GM18868 (cell line): Measurements from ENCODE around the gene ZNF20.

ENCODE experiments used
- ATAC-seq: cut with Tn5 transposase; IDR thresholded peaks from one replicate; pipeline ENCODE4 v1.9.1; 2021; ENCODE audit warnings: mild to moderate bottlenecking, moderate library complexity; ENCODE audit not compliant: unreplicated experiment

Gene ZNF20

DNA sequence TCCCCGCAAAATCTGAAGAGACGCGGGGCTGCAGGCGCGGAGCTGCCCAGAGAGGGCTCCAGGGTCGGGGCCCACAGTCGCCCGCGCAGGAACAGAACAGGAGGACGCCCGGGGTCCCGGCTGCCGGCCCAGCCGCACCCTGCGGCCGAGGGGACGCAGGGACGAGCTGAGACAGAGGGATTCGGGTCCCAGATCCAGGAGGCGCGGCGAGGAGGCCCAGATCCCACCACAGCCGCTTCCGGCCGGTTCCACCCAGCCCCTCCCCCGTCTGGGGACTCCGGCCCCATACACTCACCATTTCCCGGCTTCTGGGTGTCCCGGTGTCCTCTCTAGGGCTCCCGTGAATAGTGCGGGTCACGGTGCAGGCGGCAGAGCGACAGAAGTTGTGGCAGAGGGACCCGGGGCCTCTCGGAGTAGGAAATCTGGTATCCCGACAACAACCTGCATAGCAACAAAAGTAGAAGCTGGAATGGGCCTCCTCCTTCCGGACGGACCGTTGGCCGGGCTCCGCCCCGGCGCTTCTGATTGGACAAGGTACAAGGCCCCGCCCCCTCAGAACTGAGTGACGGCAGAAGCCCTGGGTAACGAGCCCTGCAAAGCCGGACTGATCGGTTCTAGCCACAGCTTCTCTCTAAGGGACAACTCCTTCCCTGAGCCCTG lies at the start of gene ZNF20:
ZNF20 (minus strand) TSS at position 466 of the 660 bp plus-strand sequence; CDS start at position 298, 168 bp downstream.
- peak; percentile 87 for ATAC-seq

DNA sequence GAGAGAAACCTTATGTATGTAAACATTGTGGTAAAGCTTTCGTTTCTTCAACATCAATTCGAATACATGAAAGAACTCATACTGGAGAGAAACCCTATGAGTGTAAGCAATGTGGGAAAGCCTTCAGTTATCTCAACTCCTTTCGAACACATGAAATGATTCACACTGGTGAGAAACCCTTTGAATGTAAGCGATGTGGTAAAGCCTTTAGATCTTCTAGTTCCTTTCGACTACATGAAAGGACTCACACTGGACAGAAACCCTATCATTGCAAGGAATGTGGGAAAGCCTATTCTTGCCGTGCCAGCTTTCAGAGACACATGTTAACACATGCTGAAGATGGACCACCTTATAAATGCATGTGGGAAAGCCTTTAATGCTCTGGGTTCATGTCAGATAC lies 47.5 kb upstream of the ZNF20 start:
- ATAC-seq = no peak

DNA sequence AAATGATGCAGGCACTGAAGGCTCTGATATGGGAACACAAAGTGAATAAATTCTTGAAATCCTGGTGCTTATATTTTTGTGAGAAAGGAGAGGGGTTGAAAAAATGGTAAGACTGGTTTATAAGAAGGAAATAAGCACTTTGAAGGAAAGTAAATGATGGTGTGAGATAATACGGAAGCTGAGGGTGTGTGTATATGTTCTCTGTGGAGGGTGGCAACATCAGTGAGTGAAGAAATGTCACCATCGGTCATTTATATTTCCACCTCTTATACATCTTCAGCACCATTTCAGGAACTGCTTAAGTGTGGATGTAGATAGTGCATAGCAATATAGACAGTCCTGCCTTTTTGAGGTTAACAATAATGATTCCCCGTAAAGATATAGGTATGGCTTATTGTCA lies 40.2 kb upstream of the ZNF20 start:
- no peak for ATAC-seq

DNA sequence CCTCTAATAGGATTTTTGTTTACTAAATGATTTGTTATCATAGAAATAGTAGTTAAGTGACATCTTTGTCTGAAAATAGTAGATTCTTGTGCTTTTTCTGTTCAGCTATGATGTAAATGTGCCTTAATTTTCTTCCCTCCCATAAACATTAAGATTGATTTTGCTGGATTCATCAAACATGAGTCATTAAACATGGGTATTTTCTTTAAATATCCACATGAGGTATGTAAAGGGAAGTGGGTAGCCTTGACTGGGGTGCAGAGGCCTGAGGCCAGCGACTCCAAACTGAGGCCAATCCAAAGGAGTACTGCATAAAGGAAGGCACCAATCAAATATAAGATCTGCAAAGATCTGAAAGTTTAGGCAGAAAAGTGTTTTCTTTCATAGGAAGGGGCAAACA lies 26.5 kb upstream of the ZNF20 start:
- no peak for ATAC-seq

DNA sequence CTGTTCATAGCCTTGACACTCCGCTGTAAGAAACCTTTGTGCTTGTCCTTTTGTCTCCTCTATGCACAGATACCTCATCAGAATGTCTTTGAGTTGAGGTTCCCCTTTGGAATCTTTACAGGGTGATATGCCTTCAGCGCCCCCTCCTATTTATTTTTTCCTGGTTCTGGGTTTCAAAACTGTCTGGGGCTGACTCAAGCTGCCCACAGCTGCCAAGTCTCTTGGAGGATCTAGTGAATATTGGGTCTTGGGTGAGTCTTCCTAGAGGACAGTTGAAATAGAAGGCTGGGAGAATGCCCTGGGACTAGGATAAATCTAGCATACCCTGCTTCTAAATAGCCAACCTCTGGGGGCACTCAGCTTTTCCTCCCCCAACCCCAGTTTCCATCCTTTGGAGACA lies 23.7 kb upstream of the ZNF20 start:
- ATAC-seq = no peak

DNA sequence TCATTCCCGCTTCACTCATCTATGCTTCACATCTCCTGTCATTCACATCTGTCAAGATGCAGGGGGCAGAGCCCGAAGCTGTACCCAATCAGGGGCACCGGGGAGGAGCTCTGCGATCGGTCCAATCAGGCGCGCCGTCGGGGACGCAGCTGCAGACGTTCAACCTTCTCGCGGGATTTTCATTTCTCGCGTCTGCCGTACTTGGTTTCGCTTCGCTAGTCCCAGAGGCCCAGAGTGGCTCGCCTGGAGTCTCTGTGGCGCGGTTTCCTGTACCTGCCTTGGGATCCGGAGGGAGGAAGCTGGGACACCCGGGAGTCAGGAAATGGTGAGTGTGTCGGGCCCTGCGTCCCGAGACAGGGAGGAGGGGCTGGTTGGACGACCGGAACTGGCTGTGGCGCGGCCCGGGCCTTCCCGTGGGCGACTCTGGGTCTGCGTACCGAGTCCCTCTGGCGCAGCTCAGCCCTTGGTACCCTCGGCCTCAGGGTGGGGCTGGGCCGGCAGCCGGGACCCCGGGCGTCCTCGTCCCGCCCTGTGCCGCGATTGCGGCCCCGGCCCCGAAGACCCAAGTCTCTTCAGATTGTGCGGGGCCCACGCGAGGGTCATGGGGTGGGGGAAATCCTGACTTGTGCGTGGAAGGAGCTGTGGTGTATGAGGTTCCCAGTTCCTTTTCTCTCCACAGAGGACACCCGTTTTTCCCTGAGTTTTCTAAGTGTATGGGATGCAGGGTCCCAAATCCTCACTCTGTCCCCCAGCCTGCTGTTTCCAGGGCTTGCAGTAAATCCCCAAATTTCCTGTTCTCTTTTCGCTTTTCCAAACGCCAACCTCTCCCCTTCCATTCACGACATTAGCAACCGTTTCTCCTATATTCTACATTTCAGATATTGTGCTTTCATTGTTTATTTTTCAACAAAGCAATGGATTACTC lies 23.0 kb upstream of the ZNF20 start, which contains the start of gene ZNF136:
ZNF136 (plus strand) TSS at position 215 of the 925 bp plus-strand sequence; CDS start at position 323, 108 bp downstream.
- ATAC-seq = peak; percentile 97

DNA sequence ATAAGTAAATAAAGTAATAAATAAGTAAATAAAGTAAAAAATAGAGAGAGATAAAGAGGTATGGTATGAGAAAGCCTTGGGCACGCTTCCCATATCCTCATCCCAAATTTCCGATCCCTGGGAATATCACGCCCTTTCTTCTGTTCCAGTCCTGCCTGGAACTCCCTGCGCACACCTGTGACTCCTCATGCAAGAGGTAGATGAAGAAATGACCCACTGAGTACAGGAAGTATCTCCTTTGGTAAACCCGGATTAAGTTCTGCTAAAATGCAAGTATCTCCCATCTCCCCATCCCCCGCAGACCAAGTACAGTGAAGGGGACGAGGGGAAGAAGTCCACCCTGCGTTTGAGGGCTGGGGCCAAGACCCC lies 22.3 kb upstream of the ZNF20 start:
- no peak for ATAC-seq

DNA sequence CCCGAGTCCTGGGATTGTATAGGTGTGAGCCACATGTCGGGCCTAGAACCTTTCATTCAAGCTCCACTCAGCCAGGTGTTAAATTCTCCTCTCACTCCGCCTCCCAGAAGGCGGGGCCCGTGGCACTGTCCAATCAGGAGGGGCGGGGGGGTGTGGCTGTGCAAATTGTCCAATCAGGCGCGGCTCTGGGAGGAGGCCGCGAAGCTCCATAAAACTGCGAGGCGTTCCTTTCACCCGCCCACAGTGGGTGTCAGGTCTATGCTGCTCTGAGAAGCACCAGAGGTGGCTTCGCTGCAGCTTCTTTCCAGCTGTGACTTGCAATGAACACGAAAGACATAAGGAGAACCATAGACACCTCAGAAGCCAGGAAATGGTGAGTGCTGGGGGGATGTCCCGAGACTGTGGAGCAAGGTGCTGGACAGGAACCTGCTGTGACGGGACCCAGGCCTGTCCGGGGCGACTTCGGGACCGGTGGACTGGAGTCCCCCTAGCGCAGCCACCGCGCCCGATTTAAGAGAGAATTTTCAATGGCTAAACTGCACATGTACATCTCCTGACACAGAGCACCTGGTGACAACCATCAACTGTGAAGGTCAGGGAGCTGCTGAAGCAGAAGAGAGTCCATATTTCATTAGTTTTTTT lies 19.7 kb upstream of the ZNF20 start:
- no peak for ATAC-seq

DNA sequence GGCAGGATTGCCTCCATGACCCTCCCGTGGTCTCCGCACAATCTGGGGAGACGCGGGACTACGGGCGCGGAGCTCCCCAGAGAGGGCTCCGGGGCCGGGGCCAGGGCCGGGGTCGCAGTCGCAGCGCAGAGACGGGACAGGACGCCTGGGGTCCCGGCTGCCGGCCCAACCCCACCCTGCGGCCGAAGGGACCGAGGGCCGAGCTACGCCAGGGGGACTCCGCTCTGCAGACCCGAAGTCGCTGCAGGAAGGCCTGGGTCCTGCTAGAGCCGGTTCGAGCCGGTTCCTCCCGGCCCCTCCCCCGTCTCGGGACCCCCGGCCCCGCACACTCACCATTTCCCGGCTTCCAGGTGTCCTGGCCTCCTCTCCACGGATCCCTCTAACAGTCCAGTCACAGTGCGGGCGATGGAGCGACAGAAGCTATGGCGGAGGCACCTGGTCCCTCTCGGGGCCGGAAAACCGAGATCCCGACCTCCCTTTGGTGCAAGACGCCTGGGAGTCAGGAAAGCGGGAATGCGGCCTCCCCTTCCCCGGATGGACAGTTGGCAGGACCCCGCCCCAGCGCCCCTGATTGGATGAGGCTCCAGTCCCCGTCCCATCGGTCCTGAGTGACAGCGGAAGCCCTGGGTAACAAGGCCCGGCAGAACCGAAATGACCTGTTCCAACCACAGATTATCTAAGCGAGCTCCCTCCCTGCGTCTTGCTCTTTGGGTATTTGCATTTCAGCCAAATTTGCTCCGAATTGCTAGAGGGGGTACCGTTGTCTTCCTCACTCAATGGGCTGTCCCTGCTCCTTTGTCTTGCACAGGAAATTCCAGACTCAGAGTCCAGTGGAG lies 16.3 kb upstream of the ZNF20 start, which contains the start of gene ZNF625:
ZNF625 (minus strand) TSS at position 512 of the 836 bp plus-strand sequence; CDS start at position 336, 176 bp downstream.
- ATAC-seq = peak; percentile 46

DNA sequence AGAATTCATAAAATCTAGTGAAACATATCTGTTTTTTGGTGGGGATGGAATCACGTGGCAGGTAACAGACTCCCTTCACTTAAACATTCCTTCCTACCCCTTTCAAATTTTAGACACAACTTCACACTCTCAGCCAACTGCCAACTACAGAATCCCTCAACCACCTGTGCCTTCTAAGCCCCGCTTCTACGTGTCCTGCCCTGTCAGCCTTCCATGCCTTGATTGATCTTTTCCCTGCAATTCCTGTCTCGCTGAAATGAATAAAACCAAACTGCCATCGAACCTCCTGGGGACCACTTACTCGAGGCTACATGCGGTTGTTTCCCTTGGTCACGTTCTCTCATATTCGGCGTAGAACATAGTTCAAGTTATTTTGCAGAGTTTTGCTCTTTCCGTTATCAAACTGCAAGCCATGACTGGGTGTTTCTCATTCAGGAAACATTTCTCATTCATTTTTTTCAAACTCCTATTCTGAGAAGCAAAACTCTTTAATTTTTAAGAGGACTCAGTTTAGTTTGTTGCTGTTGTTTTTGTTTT lies 15.2 kb upstream of the ZNF20 start:
- ATAC-seq = no peak

DNA sequence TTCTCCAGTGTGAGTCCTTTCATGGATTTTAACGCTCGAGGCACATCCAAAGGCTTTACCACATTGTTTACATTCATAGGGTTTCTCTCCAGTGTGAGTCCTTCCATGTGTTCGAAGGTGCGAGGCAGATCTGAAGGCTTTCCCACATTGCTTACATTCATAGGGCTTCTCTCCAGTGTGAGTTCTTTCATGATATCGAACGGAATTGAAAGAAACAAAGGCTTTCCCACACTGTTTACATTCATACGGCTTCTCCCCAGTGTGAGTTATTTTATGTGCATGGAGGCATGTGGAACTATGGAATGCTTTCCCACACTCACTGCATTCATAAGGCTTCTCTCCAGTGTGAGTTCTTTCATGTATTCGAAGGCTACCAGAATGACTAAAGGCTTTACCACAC lies 5.2 kb upstream of the ZNF20 start:
- ATAC-seq = no peak

DNA sequence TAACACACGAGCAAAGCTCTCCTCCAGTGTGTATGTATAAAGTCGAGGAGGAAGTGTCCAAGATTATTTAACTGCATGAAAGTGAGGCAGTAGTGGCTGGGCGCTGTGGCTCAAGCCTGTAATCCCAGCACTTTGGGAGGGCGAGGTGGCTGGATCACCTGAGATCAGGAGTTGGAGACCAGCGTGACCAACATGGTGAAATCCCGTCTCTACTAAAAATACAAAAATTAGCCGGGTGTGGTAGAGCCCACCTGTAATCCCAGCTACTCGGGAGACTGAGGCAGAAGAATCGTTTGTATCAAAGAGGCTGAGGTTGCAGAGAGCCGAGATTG lies 1.2 kb upstream of the ZNF20 start:
- no peak for ATAC-seq

DNA sequence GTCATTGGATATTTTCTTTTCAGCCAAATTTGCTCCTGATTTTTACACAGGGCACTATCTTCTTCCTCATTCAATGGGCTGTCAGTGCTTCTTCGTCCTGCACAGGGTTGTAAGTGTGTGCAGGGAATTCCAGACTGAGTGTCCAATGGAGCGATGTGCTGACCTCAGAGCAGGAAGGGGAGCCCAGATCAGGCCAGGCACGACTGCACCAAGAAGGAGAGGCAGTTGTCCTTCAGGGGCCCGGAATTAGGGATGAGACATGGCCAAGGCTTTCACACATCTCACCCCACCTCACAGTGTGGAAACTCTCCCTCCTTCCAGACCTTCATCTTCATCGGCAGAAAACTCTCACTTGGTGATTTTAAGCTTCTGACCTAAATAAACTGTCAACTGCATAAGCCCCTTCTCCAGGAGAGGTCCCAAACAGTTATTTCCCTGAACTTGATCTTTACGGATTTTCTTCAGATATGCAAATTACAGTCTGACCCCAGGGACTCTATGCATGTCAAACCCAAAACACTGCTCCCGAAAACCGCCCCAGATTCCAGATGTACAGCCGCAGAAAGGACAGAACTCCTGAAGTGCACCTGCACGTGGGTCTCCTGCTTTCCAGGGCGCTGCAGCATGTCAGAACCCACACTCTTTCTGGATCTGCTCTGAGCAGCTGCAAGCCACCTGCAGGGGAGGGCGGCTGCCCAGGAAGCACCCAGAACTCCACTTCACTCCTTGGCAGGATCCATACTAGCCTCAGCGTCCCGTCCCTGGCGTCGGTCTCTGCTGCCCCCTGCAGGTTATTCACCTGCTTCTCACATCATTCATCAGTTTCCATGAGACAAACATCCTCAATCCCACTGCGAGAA lies 625 bp upstream of the ZNF20 start:
- ATAC-seq = peak; percentile 53

DNA sequence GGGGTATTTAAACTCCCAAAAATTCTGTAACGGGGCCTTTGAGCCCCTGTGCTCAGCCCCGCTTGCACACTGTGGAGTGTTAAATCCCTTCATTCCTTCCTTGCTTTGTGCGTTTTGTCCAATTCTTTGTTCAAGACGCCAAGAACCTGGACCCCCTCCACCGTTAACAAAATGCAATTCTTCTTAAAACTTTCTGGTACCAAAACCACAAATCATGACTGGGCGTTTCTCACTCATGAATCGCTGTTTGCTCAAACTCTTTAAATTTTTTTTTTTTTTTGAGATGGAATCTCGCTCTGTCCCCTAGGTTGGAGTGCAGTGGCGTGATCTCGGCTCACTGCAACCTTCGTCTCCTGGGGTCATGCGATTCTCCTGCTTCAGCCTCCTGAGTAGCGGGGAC lies 881 bp downstream of the ZNF20 start:
- ATAC-seq = no peak

DNA sequence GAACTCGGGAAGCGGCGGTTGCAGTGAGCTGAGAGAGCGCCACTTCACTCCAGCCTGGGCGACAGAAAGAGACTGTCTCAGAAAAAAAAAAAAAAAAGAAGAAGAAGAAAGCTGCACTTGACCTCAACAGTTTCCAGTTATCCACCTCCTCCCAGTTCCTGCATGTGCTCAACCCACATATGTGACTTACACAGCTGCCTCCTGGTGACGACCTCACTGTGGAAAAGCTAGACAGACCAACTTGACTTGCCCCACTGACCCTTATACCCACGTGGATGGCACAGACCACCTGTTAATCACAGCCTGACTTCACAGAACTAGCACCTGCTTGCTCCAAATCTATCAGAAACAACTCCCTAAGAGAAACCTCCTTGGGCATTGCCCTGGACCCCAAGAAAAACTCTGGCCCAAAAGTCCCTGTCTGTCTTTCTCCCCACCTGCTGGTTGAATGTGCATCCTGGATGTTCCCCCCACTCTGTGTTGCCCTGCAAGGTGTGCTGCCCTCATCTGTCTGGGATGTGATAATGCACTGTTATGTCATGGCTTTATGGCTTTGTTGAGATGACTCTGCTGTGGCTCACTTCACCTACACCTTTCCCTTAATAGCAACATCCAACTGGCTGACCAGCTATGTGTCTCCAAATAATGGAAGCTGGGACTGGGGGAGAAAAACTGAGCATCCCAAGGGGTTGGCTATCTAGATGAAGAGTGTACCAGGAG lies 2.8 kb downstream of the ZNF20 start:
- no peak for ATAC-seq

DNA sequence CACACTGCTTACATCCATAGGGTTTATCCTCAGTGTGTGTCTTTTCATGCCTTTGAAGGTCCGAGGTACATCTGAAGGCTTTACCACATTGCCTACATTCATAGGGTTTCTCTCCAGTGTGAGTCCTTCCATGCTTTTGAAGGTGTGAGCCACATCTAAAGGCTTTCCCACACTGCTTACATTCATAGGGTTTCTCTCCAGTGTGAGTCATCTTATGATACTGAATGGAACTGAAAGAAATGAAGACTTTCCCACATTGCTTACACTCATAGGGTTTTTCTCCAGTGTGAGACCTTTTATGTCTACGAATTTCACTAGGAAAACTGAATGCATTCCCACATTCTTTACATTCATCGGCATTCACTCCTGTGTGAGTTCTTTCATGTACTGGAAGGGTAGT lies 7.1 kb downstream of the ZNF20 start:
- ATAC-seq = no peak

DNA sequence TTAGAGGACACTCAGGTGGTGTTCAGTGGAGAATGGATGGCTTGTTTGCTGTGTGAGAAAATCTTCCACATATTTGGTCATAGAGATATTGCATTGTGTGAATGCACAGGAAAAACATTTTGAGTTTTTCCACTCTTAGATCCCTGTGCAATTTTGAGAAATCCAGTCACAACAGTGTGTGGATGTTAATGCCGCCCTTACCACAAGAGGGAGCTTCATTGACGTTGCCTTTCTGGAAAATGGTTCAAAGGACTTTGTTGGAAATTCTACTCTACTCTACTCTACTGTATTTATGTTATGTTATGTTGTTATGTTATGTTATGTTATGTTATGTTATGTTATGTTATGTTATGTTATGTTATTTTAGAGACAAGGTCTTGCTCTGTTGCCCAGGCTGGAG lies 13.4 kb downstream of the ZNF20 start:
- ATAC-seq = no peak

DNA sequence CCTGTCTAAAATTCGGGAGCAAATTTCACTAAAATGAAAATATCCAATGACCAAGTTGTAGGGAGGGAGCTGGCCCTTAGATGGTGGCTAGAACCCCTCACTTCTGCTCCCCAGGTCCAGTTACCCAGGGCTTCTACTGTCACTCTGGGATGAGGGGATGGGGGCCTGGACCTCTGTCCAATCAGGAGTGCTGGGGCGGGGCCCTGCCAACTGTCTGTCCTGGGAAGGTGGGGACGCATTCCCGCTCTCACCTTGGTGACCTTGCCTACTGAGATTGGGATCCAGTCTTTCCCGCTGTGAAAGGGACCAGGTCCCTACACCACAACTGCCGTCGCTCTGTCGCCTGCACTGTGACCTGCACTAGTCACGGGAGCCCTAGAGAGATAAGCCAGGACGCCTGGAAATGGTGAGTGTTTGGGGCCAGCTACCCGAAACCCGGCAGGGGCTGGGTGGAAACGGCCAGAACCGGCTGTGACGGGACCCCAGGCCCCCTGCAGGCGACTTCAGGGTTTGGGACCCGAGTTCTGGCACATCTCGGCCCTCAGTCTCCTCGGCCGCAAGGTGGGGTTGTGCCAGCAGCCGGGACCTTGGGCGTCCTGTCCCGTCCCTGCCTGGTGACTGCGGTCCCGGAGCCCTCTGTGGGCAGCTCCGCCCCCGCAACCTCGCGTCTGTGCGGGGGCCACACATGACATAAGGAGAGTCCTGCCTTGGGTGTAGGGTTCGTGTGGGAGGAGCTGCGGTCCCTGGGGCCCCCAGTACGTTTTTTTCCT lies 22.8 kb downstream of the ZNF20 start:
- ATAC-seq = no peak
